HG03108 (cell line): ENCODE data around the gene SERPINE2.
A peak's percentile ranks its signal among the peaks of the same experiment; 100 is the strongest.

Experiments used
- ATAC-seq: cut with Tn5 transposase; IDR thresholded peaks from one replicate; pipeline ENCODE4 v1.9.1; 2021; ENCODE audit warnings: moderate library complexity; ENCODE audit not compliant: unreplicated experiment

The SERPINE2 gene

GRCh38 chr2:223979730-223980396 is 59.2 kb downstream of the SERPINE2 start:
- ATAC-seq: no peak

- ATAC-seq: no peak
These were observed 60.6 kb downstream of the SERPINE2 start for GRCh38 chr2:223978451-223978850.

- no peak for ATAC-seq
These were observed 62.4 kb downstream of the SERPINE2 start for GRCh38 chr2:223976635-223977226.

GRCh38 chr2:223973606-223974005 is 65.5 kb downstream of the SERPINE2 start:
- ATAC-seq: no peak

- ATAC-seq: no peak
These were observed 66.4 kb downstream of the SERPINE2 start for GRCh38 chr2:223972656-223973102.

- ATAC-seq: no peak
These were observed 67.4 kb downstream of the SERPINE2 start for GRCh38 chr2:223971731-223972130.

GRCh38 chr2:223970343-223971128 is 68.5 kb downstream of the SERPINE2 start:
- ATAC-seq: peak; percentile 63

- peak; percentile 17 for ATAC-seq
These were observed 69.2 kb downstream of the SERPINE2 start for GRCh38 chr2:223969856-223970255.

GRCh38 chr2:223969315-223969714 is 69.8 kb downstream of the SERPINE2 start:
- no peak for ATAC-seq

GRCh38 chr2:223967981-223968380 is 71.1 kb downstream of the SERPINE2 start:
- no peak for ATAC-seq

GRCh38 chr2:223959688-223960087 is 79.4 kb downstream of the SERPINE2 start:
- ATAC-seq: no peak

GRCh38 chr2:223957092-223957851 is 81.8 kb downstream of the SERPINE2 start, which contains the start of gene MRPL44:
Gene MRPL44, plus strand, starts transcription at chr2:223957463. Its CDS starts 10 bp downstream, at chr2:223957473.
- peak; percentile 89 for ATAC-seq

GRCh38 chr2:223956300-223956699 is 82.8 kb downstream of the SERPINE2 start:
- no peak for ATAC-seq

GRCh38 chr2:223954401-223954800 is 84.7 kb downstream of the SERPINE2 start:
- no peak for ATAC-seq

- peak; percentile 44 for ATAC-seq
These were observed 86.7 kb downstream of the SERPINE2 start for GRCh38 chr2:223952280-223952968.

GRCh38 chr2:223950448-223951347 is 88.4 kb downstream of the SERPINE2 start:
- no peak for ATAC-seq

- no peak for ATAC-seq
These were observed 89.7 kb downstream of the SERPINE2 start for GRCh38 chr2:223949241-223949840.

GRCh38 chr2:223947711-223948205 is 91.3 kb downstream of the SERPINE2 start:
- ATAC-seq: no peak

GRCh38 chr2:223945755-223946154 is 93.3 kb downstream of the SERPINE2 start:
- no peak for ATAC-seq
